IMR-90 (cell line): ENCODE measurements around the gene SCLY. TPM values are rescaled to one million over a fixed set of nuclear protein-coding genes. Genes with fewer than 3 reads are reported as not detected.

Experiments
- ATAC-seq: fragments of 200-7000 bp; cut with Tn5 transposase; 2 replicates; pipeline ENCODE4 v1.9.1; 2020; ENCODE audit warnings: low read depth, mild to moderate bottlenecking, moderate library complexity
- BruUV-seq: library from RNA; stranded (reverse); fragments of 400-500 nt; replicated peaks from 2 replicates; lab custom pipeline; 2021; lab: Mats Ljungman, UMichigan
- CTCF ChIA-PET: fragments of 300-600 bp; formaldehyde crosslinking; extraction: SDS; loops from one replicate; lab custom pipeline; 2021; ENCODE audit warnings: antibody characterized with exemption; lab: Yijun Ruan, JAX
- POLR2A ChIA-PET: fragments of 300-600 bp; sonication (Branson Sonifier 250); formaldehyde crosslinking; loops from one replicate; lab custom pipeline; 2022; ENCODE audit warnings: antibody characterized with exemption; ENCODE audit not compliant: unreplicated experiment; lab: Charles Lee
- DNase-seq: peaks from one replicate; pipeline ENCODE4 v3.0.0; 2013
- H2AFZ ChIP-seq: replicated peaks from 2 replicates; pipeline ENCODE3; 2013; ENCODE audit warnings: low read length, mild to moderate bottlenecking; ENCODE audit not compliant: poor library complexity
- H2AK5ac ChIP-seq: 2 replicates; pipeline ENCODE4 v1.6.1; 2013; ENCODE audit warnings: low read depth, low read length, inconsistent platforms
- H2AK9ac ChIP-seq: replicated peaks from 2 replicates; pipeline ENCODE3; 2013; ENCODE audit warnings: mild to moderate bottlenecking, low read depth, low read length, moderate library complexity; ENCODE audit not compliant: poor library complexity
- H2BK120ac ChIP-seq: 2 replicates; pipeline ENCODE4 v1.6.1; 2013; ENCODE audit warnings: low read depth, low read length, inconsistent platforms
- H2BK15ac ChIP-seq: 3 replicates; pipeline ENCODE4 v1.6.1; 2013; ENCODE audit warnings: low read depth, low read length, inconsistent platforms
- H2BK20ac ChIP-seq: 2 replicates; pipeline ENCODE4 v1.6.1; 2013; ENCODE audit warnings: low read depth, mild to moderate bottlenecking, inconsistent platforms, low read length, moderate library complexity
- H2BK5ac ChIP-seq: 2 replicates; pipeline ENCODE4 v1.6.1; 2013; ENCODE audit warnings: mild to moderate bottlenecking, low read depth, low read length, inconsistent platforms; ENCODE audit not compliant: poor library complexity, severe bottlenecking
- H3K14ac ChIP-seq: replicated peaks from 2 replicates; pipeline ENCODE4 v1.6.1; 2013; ENCODE audit warnings: low read depth, low read length, inconsistent platforms
- H3K18ac ChIP-seq: 2 replicates; pipeline ENCODE4 v1.6.1; 2013; ENCODE audit warnings: low read depth, low read length, control low read depth
- H3K23ac ChIP-seq: 2 replicates; pipeline ENCODE4 v1.6.1; 2013; ENCODE audit warnings: low read depth, low read length, inconsistent platforms
- H3K27ac ChIP-seq: 2 replicates; pipeline ENCODE4 v1.5.1; 2013; ENCODE audit warnings: mild to moderate bottlenecking, control low read depth, low read length; ENCODE audit not compliant: insufficient read depth
- H3K27me3 ChIP-seq: 2 replicates; pipeline ENCODE4 v1.6.1; 2013; ENCODE audit warnings: low read length; ENCODE audit not compliant: control insufficient read depth, insufficient read depth
- H3K36me3 ChIP-seq: 2 replicates; pipeline ENCODE4 v1.6.1; 2013; ENCODE audit warnings: low read length, mixed read lengths; ENCODE audit not compliant: control insufficient read depth, insufficient read depth
- H3K4ac ChIP-seq: 2 replicates; pipeline ENCODE4 v1.6.1; 2013; ENCODE audit warnings: low read depth, low read length, inconsistent platforms
- H3K4me1 ChIP-seq: 2 replicates; pipeline ENCODE4 v1.6.1; 2013; ENCODE audit warnings: low read length, mixed read lengths; ENCODE audit not compliant: control insufficient read depth, insufficient read depth
- H3K4me2 ChIP-seq: 2 replicates; pipeline ENCODE4 v1.6.1; 2013; ENCODE audit warnings: low read depth, mild to moderate bottlenecking, control low read depth, low read length, moderate library complexity
- H3K4me3 ChIP-seq: 2 replicates; pipeline ENCODE4 v1.5.1; 2013; ENCODE audit warnings: low read depth, mild to moderate bottlenecking, control low read depth, low read length, moderate library complexity; ENCODE audit not compliant: insufficient read depth
- H3K56ac ChIP-seq: 2 replicates; pipeline ENCODE4 v1.6.1; 2013; ENCODE audit warnings: low read length, inconsistent platforms; ENCODE audit not compliant: insufficient read depth; ENCODE audit errors: extremely low read depth
- H3K79me1 ChIP-seq, 2 experiments: 2 replicates each; pipeline ENCODE4 v1.6.1; 2013; ENCODE audit warnings: low read length in 2 of 2, inconsistent platforms in 1 of 2, low read depth in 1 of 2
- H3K9ac ChIP-seq: 2 replicates; pipeline ENCODE4 v1.6.1; 2013; ENCODE audit warnings: low read depth, low read length, control low read depth
- H3K9me1 ChIP-seq: 2 replicates; pipeline ENCODE4 v1.6.1; 2013; ENCODE audit warnings: low read length, inconsistent platforms; ENCODE audit not compliant: insufficient read depth
- H3K9me3 ChIP-seq: 2 replicates; pipeline ENCODE4 v1.6.1; 2013; ENCODE audit warnings: low read length; ENCODE audit not compliant: control insufficient read depth, insufficient read depth
- H4K20me1 ChIP-seq: 2 replicates; pipeline ENCODE4 v1.6.1; 2013; ENCODE audit warnings: low read length, inconsistent platforms; ENCODE audit not compliant: insufficient read depth
- H4K5ac ChIP-seq: 2 replicates; pipeline ENCODE4 v1.6.1; 2013; ENCODE audit warnings: mild to moderate bottlenecking, low read depth, low read length, control low read depth
- H4K8ac ChIP-seq, 2 experiments: 2 replicates each; pipeline ENCODE4 v1.6.1; 2013; ENCODE audit warnings: low read depth in 2 of 2, low read length in 2 of 2, control low read depth in 1 of 2, inconsistent platforms in 1 of 2
- H4K91ac ChIP-seq: 2 replicates; pipeline ENCODE4 v1.6.1; 2013; ENCODE audit warnings: low read depth, low read length, inconsistent platforms; ENCODE audit not compliant: insufficient read depth
- BHLHE40 ChIP-seq: fragments of 150-350 bp; IDR thresholded peaks from 2 replicates; pipeline ENCODE4 v1.6.1; 2016; ENCODE audit warnings: mild to moderate bottlenecking, low read depth, low read length
- CEBPB ChIP-seq: IDR thresholded peaks from 2 replicates; pipeline ENCODE4 v1.6.1; 2012; ENCODE audit warnings: low read depth, low read length, improper control_type of control experiment
- CTCF ChIP-seq: conservative IDR thresholded peaks from 2 replicates; pipeline ENCODE4 v1.5.1; 2012; ENCODE audit warnings: mild to moderate bottlenecking, low read depth, low read length, improper control_type of control experiment
- RCOR1 ChIP-seq: IDR thresholded peaks from 2 replicates; pipeline ENCODE4 v1.6.1; 2012; ENCODE audit warnings: mild to moderate bottlenecking, low read length, improper control_type of control experiment; ENCODE audit not compliant: insufficient replicate concordance
- RFX5 ChIP-seq: IDR thresholded peaks from 2 replicates; pipeline ENCODE4 v1.8.0; 2012; ENCODE audit warnings: low read depth, mild to moderate bottlenecking, low read length, moderate library complexity
- WGBS, 2 experiments: methylation state at CpG; one replicate each; pipeline versions ENCODE4 v1.1.5 to v1.1.7; 2013; ENCODE audit warnings: missing lambda C conversion rate in 2 of 2; ENCODE audit not compliant: insufficient read length in 1 of 2; ENCODE audit errors: extremely low coverage in 2 of 2; 5-methylcytosine and 5-hydroxymethylcytosine counted together
- dilution Hi-C: fragments of 300-500 bp; cut with HindIII; formaldehyde crosslinking; loops from one replicate; pipeline ENCODE4 v1.14.3; 2018; ENCODE audit warnings: low sequenced_read_pairs; ENCODE audit not compliant: unreplicated experiment
- in situ Hi-C: fragments of 300-500 bp; cut with MboI; formaldehyde crosslinking; loops from 3 replicates; pipeline ENCODE4 v1.14.3; 2019; ENCODE audit warnings: low sequenced_read_pairs, inconsistent platforms, mixed read lengths
- intact Hi-C: fragments of 100-400 bp; cut with micrococcal nuclease; formaldehyde crosslinking; loops from 2 replicates; pipeline ENCODE4 v1.10.0; 2022
- polyA plus RNA-seq, 3 experiments: library from polyadenylated mRNA; depleted of rRNA; stranded (reverse); fragments of >200 nt; gene quantifications; 2 replicates each; pipeline ENCODE4 v1.2.3, GENCODE V29; 2012; ENCODE audit warnings: low replicate concordance in 1 of 3
- total RNA-seq: library from RNA; depleted of rRNA; stranded (reverse); fragments of >200 nt; gene quantifications from 2 replicates; pipeline ENCODE4 v1.2.3, GENCODE V29; 2012

SCLY gene
- total and polyA plus RNA-seq, 2 of the 4 experiments (the other 2 are of a cell fraction) = 8.6 to 10.5 TPM

GRCh38 chr2:238104691-238105371 is 44.0 kb downstream of the SCLY start:
- ChIA-PET POLR2A (no interaction called here), CTCF (no interaction called here)
- no peak overlapping the region for H4K5ac ChIP-seq
- H2BK120ac ChIP-seq = no peak overlapping the region
- WGBS, 2 experiments = 91% methylated on average over 16 of the region's 21 CpGs; no CpG with 5 or more reads in 1 of the 2 experiments
- no peak overlapping the region for H2AK9ac ChIP-seq
- no peak overlapping the region for H3K56ac ChIP-seq
- H3K18ac ChIP-seq = no peak overlapping the region
- no peaks in the 10 kb centered on the region for H3K79me1 ChIP-seq
- H2AFZ ChIP-seq = no peak overlapping the region
- H2AK5ac ChIP-seq = no peak overlapping the region
- no peak overlapping the region for H3K27ac ChIP-seq
- no peak overlapping the region for H2BK15ac ChIP-seq
- H4K91ac ChIP-seq = no peak overlapping the region
- no peak overlapping the region for H3K14ac ChIP-seq
- BruUV-seq = no TSS peak
- H3K9ac ChIP-seq = no peak overlapping the region
- H3K36me3 ChIP-seq = no peaks in the 10 kb centered on the region
- in situ Hi-C loops = no loop called here
- H3K4me3 ChIP-seq = no peak overlapping the region
- H3K4me1 ChIP-seq = no peaks in the 10 kb centered on the region
- H3K4me2 ChIP-seq = no peak overlapping the region
- H3K9me1 ChIP-seq = no peaks in the 10 kb centered on the region
- no peak overlapping the region for H3K4ac ChIP-seq
- ATAC-seq (no peak), DNase-seq (no peak)
- dilution Hi-C loops = no loop called here
- no peaks in the 10 kb centered on the region; the same call in 1 of the 2 replicates for H3K27me3 ChIP-seq
- TF ChIP-seq BHLHE40 (no peak), RFX5 (no peak), RCOR1 (no peak), CTCF (no peak), CEBPB (no peak)
- H3K23ac ChIP-seq = no peak overlapping the region
- no peak overlapping the region for H2BK20ac ChIP-seq
- H4K20me1 ChIP-seq = no peaks in the 10 kb centered on the region
- intact Hi-C loops = no loop called here
- no peak overlapping the region for H2BK5ac ChIP-seq
- H3K9me3 ChIP-seq = no peaks in the 10 kb centered on the region
- H4K8ac ChIP-seq = no peak overlapping the region
